WI38 (cell line): ENCODE results near the gene OR14A2.
"Not testable (repeated sequence)": the region's sequence is repeated elsewhere in the genome, so short reads cannot be mapped to it uniquely, and the experiment has no call there.

Source experiments
- H3K4me3 ChIP-seq: 2 replicates; pipeline ENCODE4 v1.5.1; 2011; ENCODE audit warnings: low read depth, mild to moderate bottlenecking, control low read depth, low read length
- CTCF ChIP-seq: IDR thresholded peaks from 2 replicates; pipeline ENCODE4 v1.5.1; 2012; ENCODE audit warnings: low read depth, mild to moderate bottlenecking, control low read depth, low read length

Gene OR14A2

DNA sequence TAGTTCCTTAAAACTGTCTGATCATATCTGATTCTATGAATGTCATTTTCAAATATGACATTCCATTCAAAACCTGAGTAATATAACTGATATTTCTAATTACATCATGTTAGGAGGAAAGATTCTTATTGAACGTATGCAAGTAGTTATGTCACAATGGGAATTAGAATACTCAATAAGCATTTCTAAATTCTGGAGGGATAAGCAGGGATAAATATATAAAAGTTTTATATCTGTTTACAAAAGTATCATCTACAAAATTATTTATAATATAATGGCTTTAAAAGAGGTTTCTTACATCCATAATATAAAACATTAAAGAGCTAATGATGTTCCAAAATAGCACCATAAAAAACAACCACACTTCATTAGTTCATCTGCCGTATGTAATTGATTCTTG lies at the start of gene OR14A2:
TSS of gene OR14A2 (minus strand) at position 101 of the 400 bp plus-strand sequence.
- TF ChIP-seq CTCF: no peak
- no peak within 1 kb of the TSS for H3K4me3 ChIP-seq

DNA sequence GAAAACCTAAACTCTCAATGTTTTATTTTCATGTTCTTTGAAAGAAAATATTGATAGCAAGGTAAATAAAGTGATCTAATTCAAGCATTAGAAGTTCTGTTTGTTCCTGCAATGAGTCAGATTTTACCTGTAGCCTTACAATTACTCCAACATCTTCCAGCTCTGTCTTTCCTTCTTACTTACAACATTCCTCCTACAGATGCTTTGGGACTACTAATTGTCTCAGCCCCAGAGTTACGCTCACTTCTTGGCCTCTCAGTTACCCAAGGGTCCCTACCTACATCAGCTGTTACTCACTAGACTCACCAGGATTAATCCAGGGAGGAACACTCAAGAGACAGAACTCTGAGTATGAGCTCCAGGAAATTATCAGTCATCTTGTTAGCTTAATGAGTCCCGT lies 49.6 kb upstream of the OR14A2 start:
- no peak overlapping the region for H3K4me3 ChIP-seq
- TF ChIP-seq CTCF: no peak

DNA sequence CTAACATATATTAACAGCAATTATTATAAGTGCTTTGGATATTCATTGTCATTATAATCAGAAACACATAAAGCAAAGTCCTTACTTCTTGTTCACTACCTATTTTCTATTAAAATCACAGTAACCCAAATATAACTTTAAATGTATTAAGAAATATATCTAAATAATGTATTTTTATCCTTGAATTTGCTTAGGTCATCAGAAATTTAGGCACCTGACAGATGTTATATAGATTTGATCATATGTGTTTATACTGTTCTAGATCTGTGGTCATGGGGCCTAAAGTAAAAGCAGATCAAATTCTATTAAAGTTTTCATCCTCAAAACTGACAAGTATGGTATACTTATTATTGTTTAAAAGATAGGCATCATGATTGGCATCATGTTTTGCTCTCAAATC lies 21.7 kb upstream of the OR14A2 start:
- H3K4me3 ChIP-seq: no peak overlapping the region
- TF ChIP-seq CTCF: no peak

DNA sequence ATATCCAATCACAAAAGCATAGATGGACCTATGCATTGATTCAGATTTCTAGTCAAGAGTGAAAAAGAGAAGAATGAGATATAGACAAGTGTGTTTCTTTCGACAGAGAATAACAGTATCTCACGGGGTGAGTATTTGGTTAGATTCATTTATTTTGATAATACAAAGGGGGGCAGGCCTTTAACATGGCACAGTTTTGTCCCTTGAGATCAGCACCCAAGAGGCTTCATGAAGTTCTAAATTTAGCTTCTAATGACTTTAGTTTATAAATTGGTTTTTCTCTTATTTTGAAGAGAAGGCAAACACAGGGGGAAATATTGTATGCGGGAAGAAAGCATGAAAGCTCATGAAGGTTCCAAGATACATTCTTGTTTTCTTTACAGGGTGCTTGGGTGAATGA lies 12.5 kb upstream of the OR14A2 start, which contains the start of gene OR1C1:
TSS of gene OR1C1 (minus strand) at position 101 of the 400 bp plus-strand sequence. CDS start 2,150 bp downstream, outside the sequence.
- H3K4me3 ChIP-seq: no peak within 1 kb of the TSS
- TF ChIP-seq CTCF: no peak

DNA sequence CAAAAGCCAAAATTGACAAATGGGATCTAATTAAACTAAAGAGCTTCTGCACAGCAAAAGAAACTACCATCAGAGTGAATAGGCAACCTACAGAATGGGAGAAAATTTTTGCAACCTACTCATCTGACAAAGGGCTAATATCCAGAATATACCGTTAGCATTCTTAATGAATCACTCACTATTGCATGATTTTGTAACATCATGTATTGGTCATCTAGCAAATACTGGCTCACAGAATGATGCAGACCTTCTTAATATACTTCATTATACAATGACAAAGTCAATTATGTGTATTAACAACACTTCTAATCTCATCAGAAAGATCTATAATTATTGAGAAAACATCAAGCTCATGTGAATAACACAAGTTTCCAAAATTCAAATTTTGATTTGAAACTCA lies 6.4 kb upstream of the OR14A2 start:
- H3K4me3 ChIP-seq: not testable (repeated sequence)

- H3K4me3 ChIP-seq: no peak overlapping the region
- TF ChIP-seq CTCF: no peak
Observed at GRCh38 chr1:247749870-247750269, 1.9 kb upstream of the OR14A2 start.

- no peak for TF ChIP-seq CTCF
- no peak overlapping the region for H3K4me3 ChIP-seq
Observed at GRCh38 chr1:247747616-247748015, 325 bp downstream of the OR14A2 start.

- no peak for TF ChIP-seq CTCF
- no peak overlapping the region for H3K4me3 ChIP-seq
Observed at GRCh38 chr1:247746391-247746935, 1.5 kb downstream of the OR14A2 start.

GRCh38 chr1:247742215-247742760 lies 5.7 kb downstream of the OR14A2 start:
- not testable (repeated sequence) for H3K4me3 ChIP-seq
